Esophagus squamous epithelium (tissue), 5 donors: ENCODE measurements around the gene POLR2H. TPM values are rescaled to one million over a fixed set of nuclear protein-coding genes. Genes with fewer than 3 reads are reported as not detected.

ENCODE experiments used
- DNase-seq: peaks from one replicate; lab custom pipeline; 2025; lab: John Stamatoyannopoulos, UW
- H3K27ac ChIP-seq, 4 donors: fragments of 200-600 bp; sonication (generic); one replicate each; pipeline ENCODE4 v1.5.1; 2016 to 2019; ENCODE audit warnings: mild to moderate bottlenecking in 1 of 4
- H3K27me3 ChIP-seq, 4 donors: fragments of 200-600 bp; sonication (generic); 1 replicate in 3 of 4; 2 replicates in 1 of 4; pipeline versions ENCODE4 v1.5.1 to v1.6.0; 2017 to 2021; ENCODE audit warnings: antibody characterized with exemption in 1 of 4
- H3K36me3 ChIP-seq, 3 donors: fragments of 200-600 bp; sonication (generic); one replicate each; pipeline ENCODE4 v1.5.1; 2016 to 2019
- H3K4me1 ChIP-seq, 3 donors: fragments of 200-600 bp; sonication (generic); one replicate each; pipeline ENCODE4 v1.5.1; 2017 to 2019
- H3K4me3 ChIP-seq, 4 donors: fragments of 200-600 bp; sonication (generic); 1 replicate in 3 of 4; 2 replicates in 1 of 4; pipeline ENCODE4 v1.5.1; 2016 to 2019; ENCODE audit warnings: mild to moderate bottlenecking in 2 of 4, moderate library complexity in 1 of 4
- H3K9me3 ChIP-seq, 3 donors: fragments of 200-600 bp; sonication (generic); one replicate each; pipeline ENCODE4 v1.5.1; 2016 to 2019
- POLR2A ChIP-seq, 4 donors: fragments of 450-650 bp; IDR thresholded peaks; one replicate each; pipeline ENCODE4 v1.6.1; 2017; ENCODE audit warnings: antibody characterized with exemption in 4 of 4, mild to moderate bottlenecking in 4 of 4, moderate library complexity in 3 of 4
- WGBS, 2 donors: methylation state at CpG; one replicate each; pipeline ENCODE4 v1.1.5; 2018; 5-methylcytosine and 5-hydroxymethylcytosine counted together
- intact Hi-C: fragments of 100-400 bp; cut with DNase I; formaldehyde crosslinking; loops from one replicate; pipeline ENCODE4 v1.15.0; 2022
- total RNA-seq, 4 donors: library from RNA; depleted of rRNA; stranded (reverse); fragments of >200 nt; gene quantifications; one replicate each; pipeline ENCODE4 v1.1.0, GENCODE V29; 2016
- TF ChIP-seq, protein P1 (sequence below), 6 experiments: fragments of 450-650 bp in 4 of 6; fragments of 200-600 bp in 2 of 6; sonication (generic) in 2 of 6; IDR thresholded peaks; one replicate each; pipeline ENCODE4 v1.5.1; 2016 to 2019; ENCODE audit warnings: antibody characterized with exemption in 6 of 6, mild to moderate bottlenecking in 4 of 6, moderate library complexity in 4 of 6
- donor health status: DM: yes; HTN: yes; CAD: no.

POLR2H gene
- total RNA-seq, 4 donors from 2014 or later, result 49.5 to 98.5 (median 64.9) TPM

DNA sequence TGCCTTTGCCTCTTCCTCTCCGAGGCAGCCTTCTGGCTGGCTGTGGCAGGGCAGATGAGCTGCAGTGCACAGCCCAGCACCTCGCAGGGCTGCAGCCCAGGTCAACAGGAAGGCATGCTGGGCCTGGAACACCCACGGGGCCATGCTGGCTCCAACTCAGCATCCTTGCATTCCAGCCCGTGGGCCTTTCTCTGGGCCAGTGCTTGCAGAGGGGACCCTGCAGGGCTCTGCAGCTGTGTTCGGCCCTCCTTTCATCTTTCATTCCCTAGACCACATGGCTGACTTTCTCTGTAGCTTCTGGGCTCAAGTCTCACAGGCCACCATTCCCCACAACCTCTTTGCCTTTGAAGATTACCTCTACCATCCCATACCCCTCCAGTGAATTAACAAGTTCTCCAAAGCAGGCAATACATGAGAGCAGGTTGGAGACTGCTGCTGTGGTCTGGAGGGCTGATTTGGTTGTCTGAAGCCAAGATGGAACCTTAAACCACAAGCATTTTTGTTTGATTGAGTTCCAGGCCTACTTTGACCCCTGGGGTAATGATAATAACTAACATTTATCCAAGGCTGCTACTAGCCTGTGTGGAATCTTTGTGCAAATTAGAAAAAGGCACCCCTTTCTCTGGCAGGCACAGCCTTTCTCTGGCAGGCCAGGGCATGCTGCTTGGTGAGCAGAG is 18.2 kb upstream of the POLR2H start:
- Histone ChIP-seq H3K27me3 (no peaks in the 10 kb centered on the region), H3K4me3 (no peak overlapping the region), H3K4me1 (peaks cover 27 to 84% (median 34%) of the 10 kb centered on the region in 3 donors), H3K27ac (no peak overlapping the region), H3K36me3 (peaks cover 4 to 51% (median 5%) of the 10 kb centered on the region in 3 donors), H3K9me3 (no peaks in the 10 kb centered on the region)
- WGBS, 2 donors, result 39 to 67% methylated on average over 4 to 5 of the region's 5 CpGs
- no peak for DNase-seq
- no peak for TF ChIP-seq POLR2A (IDR thresholded peaks at IDR 0.05)
- TF ChIP-seq, protein P1, sequence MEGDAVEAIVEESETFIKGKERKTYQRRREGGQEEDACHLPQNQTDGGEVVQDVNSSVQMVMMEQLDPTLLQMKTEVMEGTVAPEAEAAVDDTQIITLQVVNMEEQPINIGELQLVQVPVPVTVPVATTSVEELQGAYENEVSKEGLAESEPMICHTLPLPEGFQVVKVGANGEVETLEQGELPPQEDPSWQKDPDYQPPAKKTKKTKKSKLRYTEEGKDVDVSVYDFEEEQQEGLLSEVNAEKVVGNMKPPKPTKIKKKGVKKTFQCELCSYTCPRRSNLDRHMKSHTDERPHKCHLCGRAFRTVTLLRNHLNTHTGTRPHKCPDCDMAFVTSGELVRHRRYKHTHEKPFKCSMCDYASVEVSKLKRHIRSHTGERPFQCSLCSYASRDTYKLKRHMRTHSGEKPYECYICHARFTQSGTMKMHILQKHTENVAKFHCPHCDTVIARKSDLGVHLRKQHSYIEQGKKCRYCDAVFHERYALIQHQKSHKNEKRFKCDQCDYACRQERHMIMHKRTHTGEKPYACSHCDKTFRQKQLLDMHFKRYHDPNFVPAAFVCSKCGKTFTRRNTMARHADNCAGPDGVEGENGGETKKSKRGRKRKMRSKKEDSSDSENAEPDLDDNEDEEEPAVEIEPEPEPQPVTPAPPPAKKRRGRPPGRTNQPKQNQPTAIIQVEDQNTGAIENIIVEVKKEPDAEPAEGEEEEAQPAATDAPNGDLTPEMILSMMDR (IDR thresholded peaks at IDR 0.05), result no peak
- intact Hi-C loops, result no loop called here

DNA sequence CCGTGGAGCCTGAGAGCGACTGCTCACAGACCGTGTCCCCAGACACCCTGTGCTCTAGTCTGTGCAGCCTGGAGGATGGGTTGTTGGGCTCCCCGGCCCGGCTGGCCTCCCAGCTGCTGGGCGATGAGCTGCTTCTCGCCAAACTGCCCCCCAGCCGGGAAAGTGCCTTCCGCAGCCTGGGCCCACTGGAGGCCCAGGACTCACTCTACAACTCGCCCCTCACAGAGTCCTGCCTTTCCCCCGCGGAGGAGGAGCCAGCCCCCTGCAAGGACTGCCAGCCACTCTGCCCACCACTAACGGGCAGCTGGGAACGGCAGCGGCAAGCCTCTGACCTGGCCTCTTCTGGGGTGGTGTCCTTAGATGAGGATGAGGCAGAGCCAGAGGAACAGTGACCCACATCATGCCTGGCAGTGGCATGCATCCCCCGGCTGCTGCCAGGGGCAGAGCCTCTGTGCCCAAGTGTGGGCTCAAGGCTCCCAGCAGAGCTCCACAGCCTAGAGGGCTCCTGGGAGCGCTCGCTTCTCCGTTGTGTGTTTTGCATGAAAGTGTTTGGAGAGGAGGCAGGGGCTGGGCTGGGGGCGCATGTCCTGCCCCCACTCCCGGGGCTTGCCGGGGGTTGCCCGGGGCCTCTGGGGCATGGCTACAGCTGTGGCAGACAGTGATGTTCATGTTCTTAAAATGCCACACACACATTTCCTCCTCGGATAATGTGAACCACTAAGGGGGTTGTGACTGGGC is 16.8 kb upstream of the POLR2H start:
- no peak for TF ChIP-seq POLR2A (IDR thresholded peaks at IDR 0.05)
- TF ChIP-seq, protein P1 (IDR thresholded peaks at IDR 0.05), result no peak
- H3K4me1 ChIP-seq, result peaks cover 13 to 69% (median 20%) of the 10 kb centered on the region in 3 donors
- H3K36me3 ChIP-seq, result peaks cover 4 to 51% (median 5%) of the 10 kb centered on the region in 3 donors
- WGBS, 2 donors, result 78 to 92% methylated on average over 7 to 8 of the region's 24 CpGs
- no peaks in the 10 kb centered on the region for H3K27me3 ChIP-seq
- H3K9me3 ChIP-seq, result no peaks in the 10 kb centered on the region
- H3K4me3 ChIP-seq, result no peak overlapping the region
- no peak overlapping the region for H3K27ac ChIP-seq
- intact Hi-C loops, result no loop called here
- no peak for DNase-seq

DNA sequence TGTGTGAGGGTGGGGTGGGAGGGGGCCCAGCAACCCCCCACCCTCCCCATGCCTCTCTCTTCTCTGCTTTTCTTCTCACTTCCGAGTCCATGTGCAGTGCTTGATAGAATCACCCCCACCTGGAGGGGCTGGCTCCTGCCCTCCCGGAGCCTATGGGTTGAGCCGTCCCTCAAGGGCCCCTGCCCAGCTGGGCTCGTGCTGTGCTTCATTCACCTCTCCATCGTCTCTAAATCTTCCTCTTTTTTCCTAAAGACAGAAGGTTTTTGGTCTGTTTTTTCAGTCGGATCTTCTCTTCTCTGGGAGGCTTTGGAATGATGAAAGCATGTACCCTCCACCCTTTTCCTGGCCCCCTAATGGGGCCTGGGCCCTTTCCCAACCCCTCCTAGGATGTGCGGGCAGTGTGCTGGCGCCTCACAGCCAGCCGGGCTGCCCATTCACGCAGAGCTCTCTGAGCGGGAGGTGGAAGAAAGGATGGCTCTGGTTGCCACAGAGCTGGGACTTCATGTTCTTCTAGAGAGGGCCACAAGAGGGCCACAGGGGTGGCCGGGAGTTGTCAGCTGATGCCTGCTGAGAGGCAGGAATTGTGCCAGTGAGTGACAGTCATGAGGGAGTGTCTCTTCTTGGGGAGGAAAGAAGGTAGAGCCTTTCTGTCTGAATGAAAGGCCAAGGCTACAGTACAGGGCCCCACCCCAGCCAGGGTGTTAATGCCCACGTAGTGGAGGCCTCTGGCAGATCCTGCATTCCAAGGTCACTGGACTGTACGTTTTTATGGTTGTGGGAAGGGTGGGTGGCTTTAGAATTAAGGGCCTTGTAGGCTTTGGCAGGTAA is 16.0 kb upstream of the POLR2H start:
- peaks cover 12 to 63% (median 20%) of the 10 kb centered on the region in 3 donors for H3K4me1 ChIP-seq
- 51 to 60% methylated on average over 9 to 10 of the region's 14 CpGs for WGBS, 2 donors
- TF ChIP-seq, protein P1 (IDR thresholded peaks at IDR 0.05), result peak in 4 of 6 experiments; percentile 41 to 67 (median 51)
- TF ChIP-seq POLR2A (IDR thresholded peaks at IDR 0.05), result no peak

DNA sequence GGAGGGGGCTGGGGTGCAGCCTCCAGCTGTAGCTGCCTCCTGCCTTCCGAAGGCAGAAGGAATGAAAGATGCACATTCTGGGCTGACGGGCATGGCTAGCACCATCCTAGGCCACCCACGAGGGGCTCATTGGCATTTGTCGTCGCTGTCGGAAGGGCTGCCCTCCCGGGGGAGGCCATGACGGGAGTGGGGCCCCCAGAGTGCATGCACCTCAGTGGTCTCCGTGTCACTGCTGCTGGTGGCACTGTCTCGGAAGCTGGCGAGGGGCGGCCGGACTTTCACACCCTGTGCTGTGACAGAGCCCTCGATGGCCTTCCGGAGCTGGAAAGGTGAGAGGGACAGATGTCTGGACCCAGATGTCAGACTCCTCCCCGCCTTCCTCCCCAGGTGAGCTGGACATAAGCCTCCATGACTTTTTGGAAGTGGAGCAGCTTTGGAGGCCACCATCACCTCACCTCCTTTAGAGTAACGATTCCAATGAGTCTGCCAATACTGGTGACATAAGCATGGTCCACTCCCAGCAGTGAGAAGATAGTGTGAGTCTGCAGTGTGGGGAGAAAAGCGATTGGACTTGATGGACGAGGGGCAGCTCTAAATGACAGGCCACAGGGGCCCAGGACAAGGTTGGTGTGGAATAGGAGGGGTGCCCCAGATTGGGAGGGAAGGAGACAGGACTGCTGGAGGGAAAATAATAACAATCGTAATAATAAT is 14.9 kb upstream of the POLR2H start:
- 93 to 94% methylated on average over 7 to 12 of the region's 20 CpGs for WGBS, 2 donors
- H3K27ac ChIP-seq, result peak overlapping the region in 2 of 4 donors; percentile 44 to 64
- H3K9me3 ChIP-seq, result no peaks in the 10 kb centered on the region
- peaks cover 11 to 58% (median 19%) of the 10 kb centered on the region in 3 donors for H3K4me1 ChIP-seq
- H3K4me3 ChIP-seq, result no peak overlapping the region
- H3K27me3 ChIP-seq, result no peaks in the 10 kb centered on the region
- TF ChIP-seq POLR2A (IDR thresholded peaks at IDR 0.05), result no peak
- TF ChIP-seq, protein P1 (IDR thresholded peaks at IDR 0.05), result no peak
- H3K36me3 ChIP-seq, result peaks cover 4 to 48% (median 5%) of the 10 kb centered on the region in 3 donors
- intact Hi-C loops, result no loop called here
- DNase-seq, result no peak

More for the DNA sequence above, 16.0 kb upstream of the POLR2H start:
- Histone ChIP-seq H3K9me3 (no peaks in the 10 kb centered on the region), H3K36me3 (peaks cover 4 to 51% (median 5%) of the 10 kb centered on the region in 3 donors), H3K27me3 (no peaks in the 10 kb centered on the region), H3K4me3 (no peak overlapping the region), H3K27ac (peak overlapping the region in 2 of 4 donors; percentile 61 to 64)
- DNase-seq, result no peak
- intact Hi-C loops, result no loop called here
